Spinal cord (tissue), 10 donors: Measurements from ENCODE around the gene HS6ST3. TPM values are rescaled to one million over a fixed set of nuclear protein-coding genes. Genes with fewer than 3 reads are reported as not detected.

Experiments
- DNase-seq, 6 donors: peaks; one replicate each; pipeline versions ENCODE4 v3.0.0 to v3.0.0-alpha.2; 2013 to 2015; ENCODE audit warnings: low spot score in 6 of 6, low read depth in 4 of 6
- H3K27ac ChIP-seq: one replicate; pipeline ENCODE4 v1.5.1; 2013; ENCODE audit warnings: low read depth, low read length, control low read depth
- H3K27me3 ChIP-seq: one replicate; pipeline ENCODE4 v1.6.1; 2013; ENCODE audit warnings: low read length; ENCODE audit not compliant: control insufficient read depth, insufficient read depth
- H3K36me3 ChIP-seq: one replicate; pipeline ENCODE4 v1.6.1; 2013; ENCODE audit warnings: low read length; ENCODE audit not compliant: control insufficient read depth, insufficient read depth
- H3K4me1 ChIP-seq: one replicate; pipeline ENCODE4 v1.6.1; 2013; ENCODE audit warnings: low read length; ENCODE audit not compliant: control insufficient read depth, insufficient read depth
- H3K4me3 ChIP-seq: one replicate; pipeline ENCODE4 v1.5.1; 2013; ENCODE audit warnings: low read depth, low read length, control low read depth
- H3K9me3 ChIP-seq: one replicate; pipeline ENCODE4 v1.6.1; 2013; ENCODE audit warnings: low read length; ENCODE audit not compliant: control insufficient read depth, insufficient read depth
- WGBS: methylation state at CpG from one replicate; pipeline ENCODE4 v1.1.5; 2013; ENCODE audit warnings: missing lambda C conversion rate; ENCODE audit not compliant: insufficient coverage; 5-methylcytosine and 5-hydroxymethylcytosine counted together
- polyA plus RNA-seq, 2 donors: library from polyadenylated mRNA; unstranded; fragments of 120-200 nt; gene quantifications; one replicate each; pipeline ENCODE4 v1.2.1, GENCODE V29; 2013; ENCODE audit not compliant: insufficient read length in 2 of 2
- total RNA-seq, 2 donors: library from RNA; depleted of rRNA in 1 of 2; stranded (reverse); fragments of 120-200 nt in 1 of 2; fragments of >200 nt in 1 of 2; gene quantifications; one replicate each; pipeline versions ENCODE4 v1.2.3 to v1.2.4, GENCODE V29; 2013 to 2014
- donor health status: healthy.

Gene HS6ST3
- total and polyA plus RNA-seq, 4 donors, result 7.7 to 36.2 (median 23.7) TPM

DNA sequence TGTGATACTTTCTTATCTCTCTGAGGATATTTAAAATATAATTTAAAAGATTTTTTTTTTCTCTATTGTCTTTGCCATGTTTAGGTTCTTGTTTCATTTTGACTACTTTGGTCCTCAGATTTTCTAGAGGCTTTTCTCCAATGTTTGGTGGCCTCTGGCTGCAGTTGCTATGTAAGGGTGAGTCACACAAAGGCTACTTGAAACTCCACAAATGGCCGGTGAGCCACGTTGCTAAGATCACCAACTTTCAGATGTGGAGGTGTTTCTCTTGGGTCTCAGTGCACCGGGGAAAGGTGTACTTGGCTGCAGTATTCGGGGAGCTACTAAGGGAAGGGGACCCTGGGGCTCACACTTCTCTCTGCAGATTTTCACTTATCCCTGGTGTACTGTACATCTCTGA is 248.1 kb downstream of the HS6ST3 start:
- no peaks in the 10 kb centered on the region for H3K36me3 ChIP-seq
- no peak overlapping the region for H3K27ac ChIP-seq
- WGBS, result 78% methylated on average over 4 of the region's 4 CpGs
- H3K4me1 ChIP-seq, result no peaks in the 10 kb centered on the region
- H3K4me3 ChIP-seq, result no peak overlapping the region
- no peak for DNase-seq
- H3K9me3 ChIP-seq, result no peaks in the 10 kb centered on the region
- H3K27me3 ChIP-seq, result no peaks in the 10 kb centered on the region

DNA sequence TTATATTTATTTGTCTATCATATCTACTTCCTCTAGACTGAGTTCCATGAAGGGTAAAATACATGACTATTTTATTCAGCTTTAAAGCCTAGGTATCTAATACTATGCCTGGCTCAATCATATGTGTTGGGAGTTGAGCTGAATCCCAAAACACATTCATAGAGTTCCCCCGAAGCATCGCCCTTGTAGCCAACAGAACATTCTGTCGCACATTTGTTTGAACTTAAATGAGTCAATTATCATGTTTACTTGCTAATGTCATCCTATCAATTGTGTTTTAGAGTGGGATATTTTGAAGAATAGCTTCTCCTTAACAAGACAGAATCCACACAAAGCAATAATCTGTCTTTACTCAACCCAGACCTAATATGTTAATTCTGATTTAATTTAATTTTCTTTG is 252.4 kb downstream of the HS6ST3 start:
- Histone ChIP-seq H3K4me1 (no peaks in the 10 kb centered on the region), H3K27ac (no peak overlapping the region), H3K36me3 (no peaks in the 10 kb centered on the region), H3K27me3 (no peaks in the 10 kb centered on the region), H3K4me3 (no peak overlapping the region), H3K9me3 (no peaks in the 10 kb centered on the region)
- WGBS, result no CpG with 5 or more reads among the region's 3 CpGs
- peak in 2 of 6 donors; percentile 44 to 64 for DNase-seq

DNA sequence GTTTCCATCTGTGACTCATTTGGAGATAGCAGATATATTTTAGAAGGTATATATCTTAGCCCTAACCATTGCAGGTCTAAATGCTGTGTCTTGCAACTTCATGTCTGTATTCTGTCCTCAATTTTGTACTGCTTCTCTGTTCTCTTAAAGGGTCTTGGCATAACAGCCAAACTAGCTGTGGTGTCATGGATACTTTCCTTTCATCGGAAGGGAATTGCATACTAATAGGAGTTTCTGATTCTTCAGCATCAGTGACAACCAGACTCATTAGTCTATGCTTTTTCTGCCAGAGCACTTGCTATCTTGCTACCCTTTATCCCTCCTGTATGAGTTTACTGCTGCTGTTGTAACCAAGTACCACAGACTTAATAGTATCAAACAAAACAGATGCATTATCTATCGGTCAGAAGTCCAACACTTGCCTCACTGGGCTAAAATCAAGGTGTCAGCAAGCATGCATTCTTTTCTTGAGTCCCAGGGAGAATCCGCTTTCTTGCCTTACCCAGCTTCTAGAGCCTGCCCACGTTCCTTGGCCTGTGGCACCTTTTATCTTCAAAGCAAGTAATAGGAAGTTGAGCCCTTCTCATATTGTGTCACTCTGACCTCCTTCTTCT is 253.1 kb downstream of the HS6ST3 start:
- Histone ChIP-seq H3K27me3 (no peaks in the 10 kb centered on the region), H3K4me1 (no peaks in the 10 kb centered on the region), H3K27ac (no peak overlapping the region), H3K4me3 (no peak overlapping the region), H3K9me3 (no peaks in the 10 kb centered on the region), H3K36me3 (no peaks in the 10 kb centered on the region)
- WGBS, result 61% methylated on average over 3 of the region's 4 CpGs
- peak in 2 of 6 donors; percentile 58 to 63 for DNase-seq

DNA sequence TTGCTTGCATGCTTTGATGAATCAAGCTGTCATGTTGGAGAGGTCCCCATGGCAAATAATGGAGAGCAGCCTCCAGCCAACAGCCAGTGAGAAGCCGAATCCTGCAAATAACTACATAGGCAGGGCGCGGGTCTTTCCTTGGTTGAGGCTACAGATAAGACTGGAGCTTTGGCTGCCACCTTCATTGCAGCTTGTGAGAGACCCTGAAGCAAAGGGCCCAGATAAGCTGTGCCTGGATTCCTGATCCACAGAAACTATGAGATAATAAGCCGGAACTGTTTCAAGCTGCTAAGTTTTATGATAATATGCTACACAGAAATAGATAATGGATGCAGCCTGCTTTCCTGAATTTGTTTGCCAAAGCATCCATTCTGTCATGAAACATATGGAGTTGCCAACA is 257.0 kb downstream of the HS6ST3 start:
- Histone ChIP-seq H3K4me3 (no peak overlapping the region), H3K36me3 (no peaks in the 10 kb centered on the region), H3K4me1 (no peaks in the 10 kb centered on the region), H3K9me3 (no peaks in the 10 kb centered on the region), H3K27ac (no peak overlapping the region), H3K27me3 (no peaks in the 10 kb centered on the region)
- WGBS, result 93% methylated on average over 3 of the region's 4 CpGs
- peak in 2 of 6 donors; percentile 54 to 70 for DNase-seq

DNA sequence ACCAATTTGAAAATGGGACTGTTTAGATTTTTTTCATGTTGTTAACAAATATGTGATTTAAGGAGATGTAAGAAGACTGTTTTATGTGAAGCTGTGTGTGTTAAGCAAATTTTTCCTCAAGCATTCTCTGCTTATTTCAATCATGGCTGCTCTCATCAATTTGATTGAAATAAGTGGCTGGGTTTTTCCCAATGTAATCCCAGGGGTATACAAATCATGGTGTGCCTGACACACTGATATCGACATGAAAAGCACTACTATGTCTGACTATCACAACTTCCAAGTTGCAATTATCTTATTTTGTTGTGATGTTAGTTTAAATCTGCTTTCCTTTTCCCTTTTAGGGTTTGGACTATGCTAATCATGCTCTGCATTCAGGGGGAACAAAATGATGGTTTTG is 283.7 kb downstream of the HS6ST3 start:
- Histone ChIP-seq H3K27me3 (no peaks in the 10 kb centered on the region), H3K4me1 (no peaks in the 10 kb centered on the region), H3K9me3 (no peaks in the 10 kb centered on the region), H3K36me3 (no peaks in the 10 kb centered on the region), H3K27ac (no peak overlapping the region), H3K4me3 (no peak overlapping the region)
- no peak for DNase-seq
- WGBS, result no CpG with 5 or more reads among the region's 1 CpG

DNA sequence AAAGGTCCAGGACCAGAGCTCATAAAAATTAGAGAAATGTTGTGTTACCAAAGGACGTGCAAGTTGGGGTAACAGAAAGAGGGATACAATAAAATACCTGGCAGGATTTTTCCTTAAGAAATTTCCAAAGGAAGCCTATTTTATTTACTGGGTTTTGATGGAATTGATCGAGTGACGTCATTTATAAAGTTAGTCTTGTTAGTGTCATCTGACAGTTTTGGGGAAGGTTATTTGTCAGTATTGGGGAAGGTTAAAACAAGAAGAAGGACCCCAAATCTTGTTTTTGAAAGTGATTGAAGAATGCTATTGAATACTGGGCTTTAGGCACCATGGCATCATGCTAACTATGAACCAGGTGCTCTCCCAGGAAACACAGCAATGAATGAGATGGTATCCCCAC is 287.9 kb downstream of the HS6ST3 start:
- Histone ChIP-seq H3K36me3 (no peaks in the 10 kb centered on the region), H3K4me3 (no peak overlapping the region), H3K9me3 (no peaks in the 10 kb centered on the region), H3K27ac (no peak overlapping the region), H3K27me3 (no peaks in the 10 kb centered on the region), H3K4me1 (no peaks in the 10 kb centered on the region)
- DNase-seq, result no peak
- 95% methylated on average over 3 of the region's 3 CpGs for WGBS

DNA sequence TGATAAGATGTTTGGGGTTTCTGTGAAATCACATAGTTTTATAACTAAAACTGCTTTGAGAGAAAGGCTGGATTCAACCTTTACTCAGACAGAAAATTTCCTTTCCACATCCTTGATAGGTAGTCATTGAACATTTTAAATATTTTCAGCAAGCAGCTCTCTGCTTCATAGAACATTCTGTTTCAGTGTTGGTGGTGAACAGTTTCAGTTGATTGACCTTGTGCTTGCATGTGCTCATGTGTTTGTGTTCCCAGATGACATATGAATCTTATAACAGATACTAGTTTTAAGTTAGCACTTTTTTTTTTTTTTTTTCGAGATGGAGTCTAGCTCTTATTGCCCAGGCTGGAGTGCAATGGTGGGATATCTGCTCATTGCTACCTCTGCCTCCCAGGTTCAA is 290.1 kb downstream of the HS6ST3 start:
- no peaks in the 10 kb centered on the region for H3K4me1 ChIP-seq
- no peak overlapping the region for H3K4me3 ChIP-seq
- no peaks in the 10 kb centered on the region for H3K36me3 ChIP-seq
- H3K9me3 ChIP-seq, result no peaks in the 10 kb centered on the region
- H3K27ac ChIP-seq, result no peak overlapping the region
- WGBS, result no CpG with 5 or more reads among the region's 1 CpG
- no peaks in the 10 kb centered on the region for H3K27me3 ChIP-seq
- DNase-seq, result no peak

DNA sequence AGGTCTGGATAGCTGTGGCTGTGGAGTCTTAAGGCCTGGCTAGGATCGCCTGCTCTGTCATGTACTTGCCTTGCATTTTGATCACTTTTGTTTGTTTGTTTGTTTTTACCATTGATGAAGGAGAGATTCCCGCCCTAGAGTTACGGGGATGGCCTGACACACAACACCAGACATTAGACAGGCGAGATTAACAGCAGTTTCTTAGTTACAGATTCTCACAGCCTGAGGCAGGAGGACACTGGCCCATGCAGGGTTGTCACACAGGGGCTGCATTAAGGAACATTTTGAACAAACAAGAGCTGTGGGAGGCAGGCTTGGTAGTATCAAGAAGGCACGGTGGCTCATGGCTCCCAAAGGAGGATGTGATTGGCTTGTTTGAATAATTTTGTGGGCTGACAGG is 291.8 kb downstream of the HS6ST3 start:
- Histone ChIP-seq H3K27ac (no peak overlapping the region), H3K4me1 (no peaks in the 10 kb centered on the region), H3K27me3 (no peaks in the 10 kb centered on the region), H3K9me3 (no peaks in the 10 kb centered on the region), H3K36me3 (no peaks in the 10 kb centered on the region), H3K4me3 (no peak overlapping the region)
- DNase-seq, result peak in 1 of 6 donors; percentile 21
- 50% methylated on average over 2 of the region's 5 CpGs for WGBS

DNA sequence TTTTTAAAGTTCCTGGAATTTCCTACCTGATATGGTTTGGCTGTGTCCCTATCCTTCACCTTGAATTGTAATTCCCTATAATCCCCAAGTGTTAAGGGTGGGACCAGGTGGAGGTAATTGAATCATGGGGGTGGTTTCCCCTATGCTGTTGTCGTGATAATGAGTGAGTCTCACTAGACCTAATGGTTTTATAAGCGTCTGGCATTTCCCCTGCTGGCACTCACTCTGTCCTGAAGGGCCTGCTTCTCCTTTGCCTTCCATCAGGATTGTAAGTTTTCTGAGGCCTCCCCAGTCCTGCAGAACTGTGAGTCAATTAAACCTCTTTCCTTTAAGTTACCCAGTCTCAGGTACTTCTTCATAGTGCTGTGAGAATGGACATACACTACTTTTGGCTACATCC is 298.7 kb downstream of the HS6ST3 start:
- H3K27me3 ChIP-seq, result no peaks in the 10 kb centered on the region
- no peak for DNase-seq
- no peaks in the 10 kb centered on the region for H3K36me3 ChIP-seq
- no peaks in the 10 kb centered on the region for H3K4me1 ChIP-seq
- H3K4me3 ChIP-seq, result no peak overlapping the region
- H3K27ac ChIP-seq, result no peak overlapping the region
- no peaks in the 10 kb centered on the region for H3K9me3 ChIP-seq
- 40% methylated on average over 2 of the region's 2 CpGs for WGBS

DNA sequence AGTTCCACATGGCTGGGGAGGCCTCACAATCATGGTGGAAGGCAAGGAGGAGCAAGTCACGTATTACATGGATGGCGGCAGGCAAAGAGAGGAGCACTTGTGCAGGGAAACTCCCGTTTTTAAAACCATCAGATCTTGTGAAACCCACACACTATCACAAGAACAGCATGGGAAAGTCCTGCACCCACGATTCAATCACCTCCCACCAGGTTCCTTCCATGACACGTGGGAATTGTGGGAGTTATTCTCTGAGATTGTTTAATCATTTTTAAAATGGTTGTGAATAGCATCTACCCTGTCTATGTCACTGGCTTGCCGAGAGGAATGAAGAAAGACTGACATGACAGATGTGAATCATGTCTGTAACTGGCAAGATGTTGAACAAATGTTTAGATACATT is 301.7 kb downstream of the HS6ST3 start:
- no peak for DNase-seq
- 100% methylated on average over 1 of the region's 6 CpGs for WGBS
- H3K4me1 ChIP-seq, result no peaks in the 10 kb centered on the region
- no peak overlapping the region for H3K27ac ChIP-seq
- H3K36me3 ChIP-seq, result no peaks in the 10 kb centered on the region
- H3K4me3 ChIP-seq, result no peak overlapping the region
- H3K27me3 ChIP-seq, result no peaks in the 10 kb centered on the region
- H3K9me3 ChIP-seq, result no peaks in the 10 kb centered on the region
